Measurements from ENCODE around the gene NAGPA.

The NAGPA gene

GRCh38 chr16:5000573-5001001, 33.1 kb downstream of the NAGPA start:
- DNase-seq, result no peak

- DNase-seq, result no peak
Measured at GRCh38 chr16:4994719-4995434, 38.9 kb downstream of the NAGPA start.

- no peak for DNase-seq
Measured at GRCh38 chr16:4991754-4992153, 42.0 kb downstream of the NAGPA start.

GRCh38 chr16:4990415-4990814, 43.3 kb downstream of the NAGPA start:
- no peak for DNase-seq

- DNase-seq, result no peak
Measured at GRCh38 chr16:4989391-4990006, 44.2 kb downstream of the NAGPA start.

GRCh38 chr16:4988647-4989046, 45.1 kb downstream of the NAGPA start:
- no peak for DNase-seq

GRCh38 chr16:4987580-4988374, 46.0 kb downstream of the NAGPA start:
- DNase-seq, result no peak

- no peak for DNase-seq
Measured at GRCh38 chr16:4987250-4987579, 46.5 kb downstream of the NAGPA start.

DNA sequence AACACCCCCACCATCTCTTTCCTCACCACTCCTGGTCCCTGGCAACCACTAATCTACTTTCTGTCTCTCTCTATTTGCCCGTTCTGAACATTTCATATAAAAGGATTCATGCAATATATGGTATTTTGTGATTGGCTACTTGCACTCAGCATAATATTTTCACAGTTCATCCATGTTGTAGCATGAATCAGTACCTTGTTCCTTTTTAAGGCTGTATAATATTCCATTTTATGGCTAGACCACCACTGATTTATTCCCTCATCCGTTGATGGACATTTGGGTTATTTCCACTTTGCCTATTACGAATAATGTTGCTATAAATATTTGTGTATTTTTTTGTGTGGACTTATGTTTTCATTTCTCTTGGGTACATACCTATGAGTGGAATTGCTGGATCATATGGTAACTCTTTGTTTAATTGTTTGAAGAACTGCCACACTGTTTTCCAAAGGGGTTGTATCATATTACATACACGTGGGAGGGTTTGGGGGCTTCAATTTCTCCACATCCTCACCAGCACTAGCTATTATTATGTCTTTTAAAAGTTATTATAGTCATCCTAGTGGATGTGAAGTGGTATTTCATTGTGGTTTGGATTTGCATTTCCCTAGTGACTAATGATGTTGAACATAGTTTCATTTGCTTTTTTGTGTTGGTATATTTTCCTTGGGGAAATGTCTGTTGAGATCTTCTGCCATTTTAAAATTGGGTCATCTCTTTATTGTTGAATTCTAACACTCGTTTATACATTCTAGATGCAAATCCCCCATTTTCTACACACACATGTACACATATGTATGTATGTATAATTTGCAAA, 49.4 kb downstream of the NAGPA start:
- no peak for DNase-seq

- no peak for DNase-seq
Measured at GRCh38 chr16:4982056-4982867, 51.5 kb downstream of the NAGPA start.

DNA sequence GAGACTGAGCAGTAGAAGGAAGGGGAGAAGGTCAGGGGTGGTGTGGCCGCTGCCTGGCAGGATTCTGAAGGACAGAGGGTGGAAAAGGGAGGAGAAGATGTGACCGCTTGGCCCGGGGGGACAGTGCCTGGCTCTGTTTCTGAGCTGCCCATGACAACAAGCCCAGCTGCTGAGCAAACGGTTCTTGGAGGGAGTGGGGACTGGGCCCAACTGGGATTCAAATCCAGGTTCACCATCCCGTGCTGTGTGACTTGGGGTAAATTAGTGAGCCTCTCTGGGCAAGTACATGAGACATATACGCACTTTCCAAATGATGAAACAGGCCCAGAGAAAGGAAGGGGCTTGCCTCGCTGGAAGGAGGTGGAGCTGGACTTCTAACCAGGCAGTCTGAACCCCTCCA, 52.3 kb downstream of the NAGPA start:
- no peak for DNase-seq

GRCh38 chr16:4980691-4981090, 53.0 kb downstream of the NAGPA start:
- no peak for DNase-seq

DNA sequence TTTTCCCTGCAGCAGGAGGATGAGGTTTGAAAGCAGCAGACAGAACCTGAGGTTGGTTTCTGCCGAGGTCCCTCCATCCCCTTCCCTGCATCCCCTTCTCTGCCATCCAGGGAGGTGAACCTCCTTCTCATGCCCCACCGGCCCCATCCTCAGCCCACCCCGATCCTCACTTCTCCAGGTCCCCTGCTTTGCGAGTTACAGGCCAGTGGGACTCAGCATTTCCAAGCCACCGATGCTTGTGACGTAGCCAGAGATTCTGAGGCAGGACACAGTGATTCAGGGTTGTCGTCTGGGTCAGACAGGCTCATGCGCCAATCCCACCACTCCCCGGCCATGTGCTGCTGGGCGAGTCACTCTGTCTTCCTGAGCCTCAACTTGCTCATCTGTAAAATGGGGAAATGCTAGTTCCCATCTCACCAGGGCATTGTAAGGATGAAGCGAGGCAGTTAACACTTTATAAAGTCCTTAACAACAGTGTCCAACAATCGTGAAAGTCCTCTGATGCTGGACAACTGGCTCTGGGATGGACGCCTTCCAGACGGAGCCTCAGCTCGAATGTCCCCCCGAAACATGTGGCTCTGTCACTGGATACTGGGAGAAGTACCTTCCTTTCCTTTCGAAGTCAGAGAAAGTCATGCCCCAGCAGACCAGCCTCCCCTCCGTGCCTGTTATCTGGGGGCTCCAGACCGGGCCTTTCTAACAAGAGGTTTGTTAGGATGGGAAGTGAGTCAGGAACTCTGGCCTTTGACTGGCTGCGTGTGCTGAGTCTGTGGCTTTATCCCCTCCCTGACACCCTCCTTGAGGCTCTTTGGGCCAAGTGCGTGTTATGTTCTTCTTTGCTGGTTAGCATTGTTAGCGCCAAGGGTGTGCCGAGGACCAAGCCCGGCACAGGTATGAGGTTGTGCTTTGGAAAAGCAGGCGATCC, 53.7 kb downstream of the NAGPA start:
- no peak for DNase-seq

GRCh38 chr16:4979164-4979563, 54.6 kb downstream of the NAGPA start:
- DNase-seq, result no peak

- no peak for DNase-seq
Measured at GRCh38 chr16:4976611-4977145, 57.1 kb downstream of the NAGPA start.

DNA sequence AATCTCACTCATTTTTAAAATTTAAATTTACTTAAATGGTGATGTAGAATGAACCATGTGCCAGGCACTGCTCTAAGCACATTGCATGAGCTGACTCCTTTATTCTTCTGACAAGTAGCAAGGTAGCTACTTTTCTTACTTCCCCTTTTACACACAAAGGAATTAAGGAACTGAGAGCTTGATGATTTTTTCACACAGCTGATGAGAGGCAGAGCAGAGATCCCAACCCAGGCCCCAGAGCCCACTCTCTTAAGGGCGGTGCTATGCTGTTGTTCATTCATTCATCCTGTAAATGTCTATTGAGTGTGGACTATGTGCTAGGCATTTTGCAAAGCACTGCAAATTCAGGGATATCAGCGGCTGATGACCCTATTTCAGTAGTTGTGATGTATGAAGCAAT, 57.7 kb downstream of the NAGPA start:
- DNase-seq, result no peak
